ENCODE results near the gene TMEM11.
"Not testable (repeated sequence)": the region's sequence is repeated elsewhere in the genome, so short reads cannot be mapped to it uniquely, and the experiment has no call there.

TMEM11 gene

GRCh38 chr17:21194703-21195102 lies 19.3 kb downstream of the TMEM11 start:
- Histone ChIP-seq H3K27me3 (ENCODE audit: insufficient read depth, poor library complexity, severe bottlenecking) (no peaks in the 10 kb centered on the region), H3K4me3 (replicated peaks; ENCODE audit: insufficient read depth, low read length) (no peak overlapping the region), H3K27ac (replicated peaks) (no peak overlapping the region)
- DNase-seq (ENCODE audit: low read depth in 1 of 2, low spot score in 1 of 2), result no peak
- TF ChIP-seq POLR2AphosphoS5 (IDR thresholded peaks at IDR 0.05; ENCODE audit: low read depth) (no peak), REST (IDR thresholded peaks at IDR 0.05; ENCODE audit: insufficient replicate concordance, low read depth) (no peak), SPI1 (IDR thresholded peaks at IDR 0.05; ENCODE audit: borderline replicate concordance, low read depth) (no peak), GABPA (IDR thresholded peaks at IDR 0.05; ENCODE audit: low read depth) (no peak), CTCF (IDR thresholded peaks at IDR 0.05; ENCODE audit: insufficient read depth, low read length) (no peak)

GRCh38 chr17:21194226-21194625 lies 19.7 kb downstream of the TMEM11 start:
- TF ChIP-seq CTCF (IDR thresholded peaks at IDR 0.05; ENCODE audit: insufficient read depth, low read length) (no peak), GABPA (IDR thresholded peaks at IDR 0.05; ENCODE audit: low read depth) (no peak), POLR2AphosphoS5 (IDR thresholded peaks at IDR 0.05; ENCODE audit: low read depth) (no peak), SPI1 (IDR thresholded peaks at IDR 0.05; ENCODE audit: borderline replicate concordance, low read depth) (no peak), REST (IDR thresholded peaks at IDR 0.05; ENCODE audit: insufficient replicate concordance, low read depth) (no peak)
- no peaks in the 10 kb centered on the region for H3K27me3 ChIP-seq (ENCODE audit: insufficient read depth, poor library complexity, severe bottlenecking)
- DNase-seq (ENCODE audit: low read depth in 1 of 2, low spot score in 1 of 2), result peak in 1 of 2 experiments; percentile 12
- H3K4me3 ChIP-seq (replicated peaks; ENCODE audit: insufficient read depth, low read length), result no peak overlapping the region
- no peak overlapping the region for H3K27ac ChIP-seq (replicated peaks)

GRCh38 chr17:21193031-21193430 lies 20.9 kb downstream of the TMEM11 start:
- Histone ChIP-seq H3K27ac (replicated peaks) (no peak overlapping the region), H3K27me3 (ENCODE audit: insufficient read depth, poor library complexity, severe bottlenecking) (no peaks in the 10 kb centered on the region), H3K4me3 (replicated peaks; ENCODE audit: insufficient read depth, low read length) (no peak overlapping the region)
- no peak for DNase-seq (ENCODE audit: low read depth in 1 of 2, low spot score in 1 of 2)
- TF ChIP-seq GABPA (IDR thresholded peaks at IDR 0.05; ENCODE audit: low read depth), result no peak
- no peak for TF ChIP-seq POLR2AphosphoS5 (IDR thresholded peaks at IDR 0.05; ENCODE audit: low read depth)
- TF ChIP-seq CTCF (IDR thresholded peaks at IDR 0.05; ENCODE audit: insufficient read depth, low read length), result no peak
- no peak for TF ChIP-seq REST (IDR thresholded peaks at IDR 0.05; ENCODE audit: insufficient replicate concordance, low read depth)

GRCh38 chr17:21192414-21192813 lies 21.5 kb downstream of the TMEM11 start:
- not testable (repeated sequence) for H3K4me3 ChIP-seq (replicated peaks; ENCODE audit: insufficient read depth, low read length); DNase-seq (ENCODE audit: low read depth in 1 of 2, low spot score in 1 of 2); H3K27me3 ChIP-seq (ENCODE audit: insufficient read depth, poor library complexity, severe bottlenecking); H3K27ac ChIP-seq (replicated peaks)
